SKM-1 treated with dmso at 0.1 percent for 144 hours (cell line): ENCODE measurements around the gene MYLK2.

Experiments used
- DNase-seq: peaks from one replicate; lab custom pipeline; 2025; ENCODE audit not compliant: unreplicated experiment; lab: John Stamatoyannopoulos, UW

The MYLK2 gene

DNA sequence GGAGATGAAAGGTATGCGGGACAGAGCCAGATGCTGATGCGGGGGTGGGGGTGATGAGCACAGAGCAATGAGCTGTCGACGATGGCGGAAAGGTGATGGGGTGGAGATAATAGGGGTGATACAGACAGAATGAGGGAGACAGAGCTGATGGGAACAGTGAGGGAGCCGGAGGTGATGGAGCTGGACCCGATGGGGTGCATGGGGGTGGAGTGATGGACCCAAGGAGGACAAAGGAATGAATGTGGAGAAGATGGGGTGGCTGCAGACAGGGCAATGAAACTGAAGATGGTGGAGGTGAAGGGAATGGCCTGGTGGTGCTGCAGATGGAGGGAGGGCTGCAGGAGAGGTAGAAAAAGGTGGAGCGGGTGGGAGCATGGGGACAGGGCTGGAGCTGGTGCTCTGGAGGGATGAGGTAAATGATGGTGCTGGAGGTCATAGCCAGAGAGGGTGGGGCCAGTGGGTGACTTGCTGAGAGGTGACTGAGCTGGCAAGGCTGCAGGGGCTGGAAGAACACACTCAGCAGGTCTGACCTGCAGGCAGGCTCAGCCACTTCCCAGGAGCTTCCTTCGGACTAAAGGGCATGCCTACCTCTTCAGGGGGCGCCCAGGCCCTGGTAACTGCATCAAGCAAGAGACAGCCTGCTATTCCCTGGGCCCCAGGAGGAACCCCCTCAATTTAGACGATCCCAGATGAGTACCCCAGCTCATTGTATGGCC is 32.2 kb downstream of the MYLK2 start:
- DNase-seq: no peak

DNA sequence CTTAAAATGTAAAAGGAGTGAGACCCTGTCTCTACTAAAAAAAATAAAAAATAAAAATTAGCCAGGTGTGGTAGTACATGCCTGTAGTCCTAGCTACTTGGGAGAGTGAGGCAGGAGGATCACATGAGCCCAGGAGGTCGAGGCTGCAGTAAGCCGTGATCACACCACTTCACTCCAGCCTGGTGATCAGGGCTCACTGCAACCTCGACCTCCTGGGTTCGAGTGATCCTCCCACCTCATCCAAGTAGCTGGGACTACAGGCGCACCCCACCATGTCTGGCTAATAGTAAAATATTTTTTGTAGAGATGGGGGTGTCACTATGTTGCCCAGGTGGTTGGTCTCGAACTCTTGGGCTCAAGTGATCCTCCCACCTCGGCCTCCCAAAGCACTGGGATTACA is 34.3 kb downstream of the MYLK2 start:
- no peak for DNase-seq

DNA sequence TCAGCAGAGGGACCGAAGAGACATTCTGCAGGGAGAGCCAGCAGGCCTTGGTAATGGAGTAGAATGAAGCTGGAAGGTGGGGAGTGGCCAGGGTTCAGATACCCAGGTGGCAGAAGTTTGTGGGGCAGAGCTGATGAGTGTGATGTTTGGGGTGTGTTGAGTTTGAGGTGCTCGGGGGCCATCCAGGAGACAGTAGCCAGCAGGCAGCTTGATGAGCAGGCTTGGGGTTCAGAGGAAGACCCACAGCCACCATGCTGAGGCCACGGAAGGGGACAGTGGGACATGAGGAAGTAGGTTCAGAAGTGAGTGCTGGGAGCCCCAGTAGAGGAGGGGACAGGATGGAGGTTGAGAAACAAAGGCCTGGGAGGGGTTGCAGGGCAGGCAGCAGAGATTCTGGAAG is 37.4 kb downstream of the MYLK2 start:
- DNase-seq: no peak

DNA sequence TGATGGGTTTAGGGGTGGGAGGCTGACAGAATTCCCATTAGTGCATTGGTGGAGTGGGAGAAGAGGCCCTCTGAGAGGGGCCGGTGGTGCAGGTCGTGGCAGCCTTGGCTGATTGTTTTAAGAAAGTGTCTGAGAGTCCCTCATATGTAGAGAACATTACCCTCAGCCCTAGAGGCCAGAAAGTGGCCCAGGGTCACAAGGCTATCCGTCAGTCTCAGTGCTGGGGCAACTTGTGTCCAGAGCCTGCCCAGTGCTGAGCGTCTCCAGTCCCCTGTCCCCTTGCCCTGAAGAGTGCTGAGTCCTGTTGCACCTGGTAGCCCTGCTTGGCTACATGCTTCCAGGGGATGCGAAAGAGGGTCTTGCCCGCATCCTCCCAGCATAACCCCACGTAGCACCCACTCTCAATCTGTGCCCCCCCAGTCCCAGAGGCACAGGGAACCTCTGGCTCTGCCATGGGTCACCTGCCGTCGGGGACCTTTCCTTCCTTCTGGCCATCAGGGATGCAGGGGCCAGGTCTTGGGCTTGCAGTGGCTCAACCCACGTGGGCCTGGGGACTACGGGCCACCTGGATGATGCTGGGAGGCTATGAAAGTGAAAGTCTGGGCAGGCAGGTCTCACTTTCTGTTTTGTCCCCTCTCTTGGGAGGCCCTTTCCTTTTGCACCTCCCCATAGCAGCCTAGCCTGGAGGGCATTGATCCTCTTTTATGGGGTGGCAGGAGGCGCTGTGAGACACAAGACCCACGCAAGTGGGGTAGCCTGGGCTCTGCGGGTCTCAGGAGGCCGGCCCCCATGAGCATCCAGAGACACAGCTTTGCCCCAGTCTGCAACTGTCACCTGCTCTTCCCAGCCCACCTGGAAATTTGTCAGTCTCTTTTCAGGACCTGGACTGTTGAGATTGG is 39.0 kb downstream of the MYLK2 start:
- no peak for DNase-seq

DNA sequence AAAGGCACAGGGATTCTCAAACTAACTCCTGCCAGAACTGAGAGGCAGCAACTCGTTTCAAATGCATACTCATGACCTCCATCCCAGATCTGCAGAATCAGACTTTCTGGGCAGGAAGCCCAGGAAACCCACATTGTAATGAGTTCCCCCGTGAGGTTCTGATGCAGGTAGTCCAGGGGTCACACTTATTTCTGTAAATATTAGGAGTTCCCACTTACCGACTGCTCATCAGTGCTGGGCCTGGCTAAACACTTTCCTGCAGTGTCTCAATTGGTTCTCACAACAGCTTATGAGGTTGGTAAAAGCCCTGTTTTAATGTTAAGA is 39.6 kb downstream of the MYLK2 start:
- DNase-seq: no peak

DNA sequence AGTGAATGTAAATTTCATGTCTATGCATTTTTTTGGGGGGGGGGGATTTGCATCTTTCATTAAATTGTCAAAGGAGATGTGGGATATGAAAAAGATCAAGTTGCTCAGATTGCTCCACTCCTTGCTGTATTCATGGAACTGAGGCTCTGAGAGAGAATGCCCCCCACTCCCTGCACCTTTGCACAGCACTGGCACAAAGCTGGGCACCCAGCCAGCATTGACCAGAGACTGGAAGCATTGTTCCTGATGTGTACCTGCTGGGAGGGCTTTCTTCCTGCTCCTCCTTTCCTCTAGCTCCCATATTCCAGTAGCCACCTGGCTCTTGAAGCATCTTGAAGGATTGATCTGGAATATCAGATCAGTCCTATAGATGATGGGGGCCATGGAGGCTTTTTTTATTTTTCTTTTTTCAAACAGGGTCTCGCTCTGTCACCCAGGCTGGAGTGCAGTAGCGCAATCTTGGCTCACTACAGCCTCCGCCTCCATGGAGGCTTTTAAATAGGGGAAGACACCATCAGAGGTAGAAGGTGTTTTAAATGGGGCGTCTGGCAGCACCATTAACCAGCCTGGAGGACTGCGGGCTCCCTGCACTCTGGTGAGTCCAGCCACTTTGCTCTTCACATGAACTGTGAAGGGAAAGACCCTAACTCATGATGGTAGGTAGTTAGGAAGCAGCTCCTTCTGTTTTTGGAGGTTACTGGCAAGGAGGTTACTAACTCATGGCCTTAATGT is 40.3 kb downstream of the MYLK2 start:
- DNase-seq: no peak

DNA sequence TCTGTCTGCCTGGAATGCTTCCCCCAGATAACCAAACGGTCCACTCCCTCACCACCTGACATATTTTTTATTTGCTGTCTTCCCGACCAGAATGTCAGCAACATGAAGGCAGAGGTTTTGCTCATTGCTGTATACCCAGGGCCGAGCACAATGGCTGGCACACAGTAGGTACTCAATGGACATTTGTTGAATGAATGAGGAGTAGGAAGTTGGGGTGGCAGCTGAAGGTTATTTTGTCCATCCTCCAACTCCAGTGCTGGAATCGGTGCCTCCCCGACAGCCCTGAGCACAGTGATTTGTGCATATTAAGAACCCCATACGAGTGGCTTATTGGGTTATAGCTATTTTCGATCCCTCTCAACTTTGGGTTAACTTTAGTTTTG is 40.8 kb downstream of the MYLK2 start:
- DNase-seq: no peak

DNA sequence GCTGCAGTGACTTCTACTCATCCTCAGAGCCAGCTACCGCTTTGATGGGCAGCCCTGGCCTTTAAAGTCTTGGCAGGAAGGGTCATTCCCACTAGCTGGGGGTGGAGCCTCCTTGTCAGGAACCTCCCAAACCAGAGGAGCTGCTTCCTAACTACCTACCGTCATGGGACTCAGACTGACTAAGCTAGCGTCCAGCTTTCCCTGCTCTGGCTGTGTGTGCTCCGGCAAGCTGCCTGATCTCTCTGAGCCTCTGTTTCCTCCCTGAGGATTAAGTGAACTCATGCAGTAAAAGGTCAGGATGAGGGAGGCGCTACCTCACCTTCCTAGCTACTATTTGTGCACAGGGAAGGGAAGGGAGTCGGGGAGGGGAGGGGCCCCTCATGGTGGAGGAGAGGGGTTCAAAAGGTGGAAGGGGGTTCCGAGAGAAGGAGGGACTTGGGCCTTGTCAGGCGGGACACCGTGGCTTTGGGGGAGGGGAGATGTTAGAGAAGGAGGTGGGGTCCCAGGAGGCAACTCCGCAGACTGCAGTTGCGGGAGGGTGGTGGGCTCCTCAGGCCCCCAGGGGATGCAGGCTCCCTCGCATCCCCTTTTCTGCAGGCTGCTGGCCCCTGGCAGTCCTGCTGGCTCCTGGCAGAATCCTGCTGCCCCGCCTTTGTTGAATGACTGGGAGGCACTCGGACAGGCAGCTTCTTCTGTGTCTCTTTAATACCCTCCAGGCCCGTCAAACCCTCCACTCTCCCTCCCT is 41.4 kb downstream of the MYLK2 start:
- no peak for DNase-seq

DNA sequence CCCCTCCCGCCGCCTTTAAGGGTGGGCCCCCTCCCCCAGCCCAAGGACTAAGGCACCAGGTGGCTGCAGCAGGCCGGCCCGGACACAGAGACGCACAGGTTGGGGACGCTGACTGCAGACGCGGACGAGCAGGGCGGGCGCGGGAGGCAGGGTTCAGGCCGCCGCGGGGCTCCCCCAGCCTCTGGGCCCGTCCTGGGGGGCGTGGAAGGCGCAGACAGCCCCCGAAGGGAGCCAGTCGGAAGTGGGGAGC is 41.9 kb downstream of the MYLK2 start:
- DNase-seq: no peak

DNA sequence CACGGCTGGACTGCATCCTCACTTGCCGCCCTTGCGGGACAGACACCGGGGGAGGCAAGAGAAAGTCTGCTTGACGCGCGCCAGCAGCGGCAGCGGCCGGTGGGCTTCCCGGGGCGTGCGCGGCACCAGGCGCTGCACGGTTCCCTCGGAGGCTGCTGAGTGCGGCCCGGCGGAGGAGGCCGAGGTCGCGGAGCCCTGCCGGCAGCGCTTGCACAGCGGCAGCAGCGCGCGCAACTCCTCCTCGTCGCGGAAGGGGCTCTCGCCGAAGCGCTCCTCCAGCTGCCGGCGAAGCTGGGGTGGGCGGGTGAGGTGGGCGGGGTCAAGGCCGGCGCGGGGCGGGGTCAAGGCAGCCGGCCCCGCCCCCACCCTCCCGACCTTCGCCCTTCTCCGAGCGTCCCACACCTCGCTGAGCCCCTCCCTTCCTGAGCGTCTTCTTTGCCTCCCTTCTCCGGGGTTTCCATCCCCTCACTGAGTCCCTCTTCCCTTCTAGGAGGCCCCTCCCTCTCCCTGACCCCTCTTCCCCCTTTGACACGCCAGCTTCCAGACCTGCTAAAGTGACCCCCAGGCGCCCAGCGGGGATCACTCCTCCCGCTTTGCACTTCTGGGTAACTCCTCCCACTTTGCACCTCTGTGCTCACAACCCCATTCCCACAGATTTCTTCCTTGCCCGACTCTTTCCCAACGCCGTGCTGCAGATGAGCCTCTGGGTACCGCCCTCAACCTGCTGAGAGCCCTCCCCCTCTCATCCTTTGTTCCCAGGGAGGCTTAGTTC is 42.4 kb downstream of the MYLK2 start:
- no peak for DNase-seq

DNA sequence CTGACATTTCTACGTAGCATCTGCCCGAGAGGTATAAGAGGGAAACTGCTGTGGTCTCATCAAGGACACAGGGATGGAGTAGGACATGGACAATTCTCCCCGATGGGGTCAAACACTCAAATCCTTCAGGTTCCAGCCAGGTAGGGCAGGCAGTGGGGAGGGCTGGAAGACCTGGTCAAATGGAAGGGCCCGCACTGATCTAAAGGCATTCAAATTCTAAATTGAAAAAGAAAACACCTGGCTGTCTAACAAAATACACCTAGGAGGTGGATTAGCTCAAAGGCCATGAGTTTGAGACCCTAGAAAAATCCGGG is 43.0 kb downstream of the MYLK2 start:
- DNase-seq: no peak

DNA sequence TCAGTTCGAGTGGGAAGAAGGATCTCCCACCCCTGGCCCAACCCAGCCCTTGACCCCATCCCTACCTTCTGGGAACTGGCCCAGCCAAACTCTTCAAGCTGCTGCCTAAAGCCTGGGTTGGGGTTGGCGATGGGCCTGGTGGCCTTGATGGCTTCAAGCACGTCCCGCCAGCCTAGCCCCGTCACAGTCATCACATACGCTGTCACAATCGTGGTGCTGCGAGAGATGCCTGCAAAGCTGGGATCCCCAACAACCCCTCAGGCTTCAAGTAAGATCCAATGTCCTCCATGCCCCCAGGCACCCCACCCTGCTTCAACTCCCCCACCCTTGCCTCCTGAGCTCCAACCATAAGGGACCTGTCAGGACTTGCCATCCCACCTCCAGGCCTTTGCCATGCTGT is 43.4 kb downstream of the MYLK2 start:
- no peak for DNase-seq

DNA sequence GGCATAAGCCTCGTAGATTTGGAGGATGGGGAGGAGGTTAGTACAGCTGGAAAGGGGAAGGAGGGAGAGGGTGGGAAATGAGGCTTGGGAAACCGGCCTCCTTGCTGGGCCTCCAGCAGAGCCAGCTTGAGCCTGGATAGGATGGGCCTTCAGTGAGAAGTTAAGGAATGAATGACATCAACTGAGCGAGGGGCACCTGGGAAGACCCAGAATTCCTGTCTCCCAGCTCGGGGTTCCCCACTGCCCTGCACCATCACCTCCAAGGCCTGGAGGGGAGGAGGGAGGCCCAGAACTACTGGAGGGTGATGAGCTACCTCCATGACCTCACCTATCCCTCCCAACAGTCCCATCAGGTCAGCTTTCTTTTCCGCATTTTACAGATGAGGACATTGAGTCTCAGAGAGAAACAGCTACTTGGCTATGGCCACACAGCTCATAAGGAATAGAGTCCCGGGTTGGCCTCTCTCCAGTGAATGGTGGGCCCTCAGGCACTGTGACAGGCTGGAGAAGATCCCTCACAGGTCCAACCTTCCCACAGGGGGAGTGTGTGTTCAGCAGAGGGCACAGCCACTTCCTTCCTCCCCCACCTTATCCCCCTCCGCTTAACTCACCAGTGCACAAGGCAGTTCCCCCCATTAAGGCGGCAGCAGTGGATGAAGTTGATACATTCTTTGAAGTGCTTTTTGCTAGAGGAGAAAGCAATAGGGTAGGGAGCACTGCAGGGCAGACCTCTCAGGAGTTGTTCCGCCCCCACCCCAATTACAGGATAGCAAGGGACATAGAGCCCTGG is 44.3 kb downstream of the MYLK2 start:
- DNase-seq: no peak

DNA sequence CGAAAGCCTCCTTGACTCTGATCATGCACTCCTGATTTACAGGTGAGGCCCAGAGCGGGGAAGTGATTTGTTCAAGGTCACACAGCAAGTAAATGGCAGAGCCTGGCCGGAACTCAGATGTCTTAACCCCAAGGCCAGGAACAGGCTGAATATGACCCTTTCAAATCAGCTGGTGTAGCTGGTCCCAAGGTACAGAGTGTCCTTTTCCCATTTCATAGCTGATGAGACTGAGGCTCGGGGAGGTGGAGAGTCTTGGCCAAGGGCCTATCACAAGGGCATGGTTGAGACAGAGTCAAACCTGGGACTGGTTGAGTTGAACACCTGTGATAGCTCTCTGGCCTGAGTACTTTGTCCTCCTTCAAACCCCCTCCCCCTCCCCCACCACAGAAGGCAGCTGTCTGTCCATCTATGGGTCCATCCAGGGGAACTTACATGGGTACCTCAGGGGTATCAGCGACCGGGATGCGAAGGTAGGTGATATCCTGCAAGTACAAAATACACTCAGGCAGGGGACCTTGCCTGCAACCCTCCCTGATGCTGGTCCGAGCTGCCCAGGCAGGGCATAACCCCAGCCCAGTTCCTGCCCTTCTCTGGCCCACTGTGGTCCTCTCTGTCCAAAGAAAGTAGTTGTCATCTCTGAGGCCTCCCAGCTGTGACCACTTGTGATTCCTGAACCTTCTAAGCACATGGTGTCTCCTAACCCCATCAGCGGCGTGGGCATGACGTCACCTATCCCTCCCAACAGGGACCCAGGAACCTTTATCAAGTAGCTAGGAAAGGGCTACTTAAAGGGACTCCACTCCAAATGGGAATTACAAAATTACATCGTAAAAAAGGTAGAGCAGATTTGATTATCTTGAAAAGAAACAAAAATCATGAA is 45.6 kb downstream of the MYLK2 start:
- DNase-seq: no peak

DNA sequence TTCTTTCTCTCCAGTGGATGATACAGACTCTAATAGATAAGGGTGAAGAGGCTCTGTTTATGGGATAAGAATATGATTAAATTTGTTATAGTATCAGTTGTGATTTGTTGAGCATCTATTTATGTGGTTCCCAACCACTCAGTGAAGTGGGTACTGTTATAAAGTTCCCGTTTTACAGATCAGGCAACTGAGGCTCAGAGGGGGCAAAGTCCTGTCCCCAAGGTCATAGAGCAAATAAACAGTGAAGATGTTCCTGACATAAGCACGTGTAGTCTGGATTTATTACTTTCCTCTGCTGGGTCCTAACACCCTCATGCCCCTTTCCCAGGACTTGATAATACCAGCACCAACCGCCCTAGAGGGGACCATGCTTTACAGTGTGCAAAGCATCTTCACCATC is 47.1 kb downstream of the MYLK2 start:
- no peak for DNase-seq

DNA sequence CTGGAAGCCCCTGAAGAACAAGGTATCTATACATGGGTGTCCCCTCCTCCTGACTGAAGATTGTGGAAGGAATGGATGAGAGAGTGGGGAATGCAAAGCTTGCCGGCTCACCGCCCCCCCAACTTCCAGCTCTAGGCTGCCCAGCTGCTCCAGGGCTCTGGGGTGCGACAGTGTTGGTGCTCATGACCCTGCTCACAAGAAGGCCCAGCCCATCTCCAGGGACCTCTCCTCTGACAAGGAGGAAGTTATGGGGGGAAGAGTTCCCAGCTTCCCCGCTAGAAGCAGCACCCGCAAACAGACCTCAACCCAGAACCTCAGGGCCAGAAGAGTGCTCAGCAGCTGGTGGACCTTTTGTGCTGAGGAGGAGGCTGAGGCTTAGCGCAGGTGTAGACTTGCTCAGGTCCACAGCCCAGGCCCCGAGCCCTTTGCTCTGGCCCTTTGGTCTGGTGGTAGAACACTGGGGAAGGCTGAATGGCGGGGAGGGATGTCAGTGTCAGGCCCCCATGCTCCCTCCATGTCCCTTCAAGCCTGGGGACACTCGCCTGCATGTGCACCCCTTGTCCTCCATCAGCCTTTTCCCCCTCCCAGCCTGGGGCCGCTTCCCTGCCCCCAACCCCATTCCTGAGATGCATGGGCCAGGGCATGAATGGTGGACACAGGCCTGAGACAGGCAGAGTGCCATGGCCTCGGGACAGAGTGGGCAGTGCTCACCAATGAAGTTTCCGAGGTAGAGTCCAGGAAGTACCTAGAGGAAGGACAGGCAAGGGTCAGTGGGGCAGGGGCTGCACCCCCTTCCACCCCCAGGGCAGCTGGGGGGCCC is 49.9 kb downstream of the MYLK2 start:
- no peak for DNase-seq

DNA sequence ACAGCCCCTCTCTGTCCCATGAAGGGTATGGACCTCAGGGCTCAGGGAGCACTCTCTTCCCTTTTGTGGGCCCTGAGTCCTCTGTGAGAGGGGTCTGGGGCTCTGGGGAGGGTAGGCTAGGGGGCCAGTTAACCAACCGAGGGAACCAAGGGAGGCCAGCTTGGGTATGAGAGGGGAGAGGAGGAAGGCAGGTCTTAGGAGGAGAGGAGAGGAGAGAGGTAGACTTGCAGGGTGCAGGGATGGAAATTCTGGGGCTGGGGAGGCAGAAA is 50.5 kb downstream of the MYLK2 start:
- DNase-seq: no peak

DNA sequence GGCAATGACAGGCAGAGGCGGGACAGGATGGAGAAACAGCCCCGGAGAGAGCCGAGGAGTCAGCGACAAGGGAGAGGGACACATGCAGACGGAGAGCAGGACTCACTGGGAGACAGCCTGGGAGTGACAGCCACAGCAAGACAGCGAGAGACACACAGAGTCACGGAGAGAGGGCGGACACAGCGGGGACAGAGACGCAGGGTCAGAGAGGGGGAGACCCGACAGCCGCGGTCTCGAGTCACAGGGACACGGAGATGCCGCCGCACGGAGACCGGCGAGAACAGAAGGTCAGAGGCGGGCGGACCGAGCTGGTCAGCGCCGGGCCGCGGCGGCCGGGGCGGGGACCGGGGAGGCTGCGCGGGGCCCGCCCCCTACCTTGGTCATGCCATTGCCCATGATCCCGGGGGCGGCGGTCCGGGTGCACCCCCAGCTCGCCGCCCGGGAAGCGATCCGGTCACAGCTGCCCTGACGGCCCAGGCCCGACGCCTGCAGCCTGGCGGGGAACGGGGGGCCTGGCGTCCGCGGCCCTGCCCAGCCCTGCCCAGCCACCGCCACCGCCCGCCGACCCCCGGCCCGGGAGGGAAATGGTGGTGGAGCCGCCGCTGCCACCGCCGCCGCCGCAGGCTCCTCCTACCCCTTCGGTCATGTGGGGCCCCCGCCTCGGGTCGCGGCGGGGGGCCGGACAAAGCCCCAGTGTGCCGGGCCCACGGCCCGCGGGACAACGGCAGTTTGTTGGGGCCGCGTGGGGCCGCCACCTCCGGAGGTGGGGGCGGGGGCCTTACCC is 51.0 kb downstream of the MYLK2 start, which contains the start of the genes DUSP15 and TTLL9:
TSS of gene DUSP15 (minus strand) at position 586 of the 784 bp plus-strand sequence. CDS start at position 396, 190 bp downstream.
TSS of gene TTLL9 (plus strand) at position 693 of the 784 bp plus-strand sequence. CDS start 493 bp downstream, outside the sequence.
- no peak for DNase-seq
